ENCODE data around the gene SCTR. TPM values are rescaled to one million over a fixed set of nuclear protein-coding genes. Genes with fewer than 3 reads are reported as not detected.

SCTR gene
- total RNA-seq, 1 donor from 2014 or later, result not detected

GRCh38 chr2:119522671-119523070, 1.6 kb downstream of the SCTR start:
- Mint-ChIP-seq H3K4me3 (peak overlapping the region; percentile 65), H3K9me3 (peaks cover 12% of the 10 kb centered on the region), H3K36me3 (no peaks in the 10 kb centered on the region), H3K27me3 (ENCODE audit: insufficient read depth, low read depth) (peaks cover 44% of the 10 kb centered on the region), H3K27ac (no peak overlapping the region), H3K4me1 (peaks cover 18% of the 10 kb centered on the region)
- Histone ChIP-seq H3K4me1 (no peaks in the 10 kb centered on the region), H3K4me2 (no peak overlapping the region), H3F3A (ENCODE audit: low read depth) (no peaks in the 10 kb centered on the region), H3K27me3 (peaks cover 65% of the 10 kb centered on the region), H3K27ac (no peak overlapping the region), H3K36me3 (no peaks in the 10 kb centered on the region), H3K79me2 (ENCODE audit: low read depth) (no peaks in the 10 kb centered on the region), H3K9me3 (ENCODE audit: low read depth) (no peaks in the 10 kb centered on the region), H2AFZ (replicated peaks) (no peak overlapping the region), H3K4me3 (no peak overlapping the region), H3K9ac (no peak overlapping the region), H4K20me1 (ENCODE audit: low read depth) (no peaks in the 10 kb centered on the region)
- no peak for DNase-seq (ENCODE audit: low spot score)
- TF ChIP-seq EZH2phosphoT487 (IDR thresholded peaks at IDR 0.05) (no peak), EZH2 (IDR thresholded peaks at IDR 0.05) (no peak)
- TF ChIP-seq, protein P1, sequence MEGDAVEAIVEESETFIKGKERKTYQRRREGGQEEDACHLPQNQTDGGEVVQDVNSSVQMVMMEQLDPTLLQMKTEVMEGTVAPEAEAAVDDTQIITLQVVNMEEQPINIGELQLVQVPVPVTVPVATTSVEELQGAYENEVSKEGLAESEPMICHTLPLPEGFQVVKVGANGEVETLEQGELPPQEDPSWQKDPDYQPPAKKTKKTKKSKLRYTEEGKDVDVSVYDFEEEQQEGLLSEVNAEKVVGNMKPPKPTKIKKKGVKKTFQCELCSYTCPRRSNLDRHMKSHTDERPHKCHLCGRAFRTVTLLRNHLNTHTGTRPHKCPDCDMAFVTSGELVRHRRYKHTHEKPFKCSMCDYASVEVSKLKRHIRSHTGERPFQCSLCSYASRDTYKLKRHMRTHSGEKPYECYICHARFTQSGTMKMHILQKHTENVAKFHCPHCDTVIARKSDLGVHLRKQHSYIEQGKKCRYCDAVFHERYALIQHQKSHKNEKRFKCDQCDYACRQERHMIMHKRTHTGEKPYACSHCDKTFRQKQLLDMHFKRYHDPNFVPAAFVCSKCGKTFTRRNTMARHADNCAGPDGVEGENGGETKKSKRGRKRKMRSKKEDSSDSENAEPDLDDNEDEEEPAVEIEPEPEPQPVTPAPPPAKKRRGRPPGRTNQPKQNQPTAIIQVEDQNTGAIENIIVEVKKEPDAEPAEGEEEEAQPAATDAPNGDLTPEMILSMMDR (IDR thresholded peaks at IDR 0.05), result no peak

DNA sequence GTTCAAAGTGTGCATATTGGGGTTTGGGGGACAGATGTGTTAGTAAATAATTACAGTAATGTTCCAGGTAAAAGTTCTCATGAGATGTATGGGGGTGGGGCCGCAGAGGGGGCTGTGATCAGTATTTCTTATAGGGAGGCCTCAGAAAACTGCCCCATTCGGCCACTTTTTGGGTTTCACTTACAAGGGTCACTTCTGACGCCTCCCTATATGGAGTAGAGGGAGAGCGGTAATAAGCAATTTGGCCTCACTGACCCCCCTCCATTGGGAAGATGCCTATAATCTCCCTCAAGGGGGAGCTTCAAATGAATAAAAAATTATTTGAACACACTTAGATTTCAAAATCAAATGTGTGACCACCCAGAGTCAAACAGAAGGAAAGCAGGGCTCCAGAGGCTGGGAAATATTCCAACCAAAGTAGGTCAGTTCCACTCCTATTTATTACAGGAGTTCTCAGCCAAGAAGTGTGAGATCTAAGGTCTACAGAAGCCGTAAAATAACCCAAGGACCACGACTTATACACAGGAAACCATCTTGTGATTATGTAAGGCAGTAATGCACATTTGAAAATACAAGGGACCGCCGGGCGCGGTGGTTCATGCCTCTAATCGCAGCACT, 2.7 kb downstream of the SCTR start:
- H3F3A ChIP-seq (ENCODE audit: low read depth), result no peaks in the 10 kb centered on the region
- no peaks in the 10 kb centered on the region for H3K4me1 ChIP-seq
- DNase-seq (ENCODE audit: low spot score), result no peak
- Mint-ChIP-seq H3K36me3 (no peaks in the 10 kb centered on the region), H3K27me3 (ENCODE audit: insufficient read depth, low read depth) (peaks cover 46% of the 10 kb centered on the region), H3K27ac (no peak overlapping the region), H3K4me3 (no peak overlapping the region), H3K4me1 (peaks cover 18% of the 10 kb centered on the region), H3K9me3 (peaks cover 14% of the 10 kb centered on the region)
- H4K20me1 ChIP-seq (ENCODE audit: low read depth), result no peaks in the 10 kb centered on the region
- no peak overlapping the region for H3K4me3 ChIP-seq
- H3K27ac ChIP-seq, result no peak overlapping the region
- TF ChIP-seq EZH2 (IDR thresholded peaks at IDR 0.05) (no peak), EZH2phosphoT487 (IDR thresholded peaks at IDR 0.05) (no peak)
- TF ChIP-seq, protein P1 (IDR thresholded peaks at IDR 0.05), result no peak
- H3K9ac ChIP-seq, result no peak overlapping the region
- no peak overlapping the region for H3K4me2 ChIP-seq
- peaks cover 63% of the 10 kb centered on the region for H3K27me3 ChIP-seq
- H3K36me3 ChIP-seq, result no peaks in the 10 kb centered on the region
- H3K9me3 ChIP-seq (ENCODE audit: low read depth), result no peaks in the 10 kb centered on the region
- no peaks in the 10 kb centered on the region for H3K79me2 ChIP-seq (ENCODE audit: low read depth)
- H2AFZ ChIP-seq (replicated peaks), result no peak overlapping the region

- no peaks in the 10 kb centered on the region for H3K36me3 Mint-ChIP-seq
These were observed 3.4 kb downstream of the SCTR start for GRCh38 chr2:119520696-119521432.

More at GRCh38 chr2:119520696-119521432, 3.4 kb downstream of the SCTR start:
- TF ChIP-seq EZH2phosphoT487 (IDR thresholded peaks at IDR 0.05), result no peak
- TF ChIP-seq, protein P1 (IDR thresholded peaks at IDR 0.05), result no peak
- no peak overlapping the region for H3K4me2 ChIP-seq
- no peak overlapping the region for H3K4me3 Mint-ChIP-seq
- H3K27me3 Mint-ChIP-seq (ENCODE audit: insufficient read depth, low read depth), result peaks cover 45% of the 10 kb centered on the region
- H3K27me3 ChIP-seq, result peaks cover 56% of the 10 kb centered on the region
- H3K4me1 ChIP-seq, result no peaks in the 10 kb centered on the region
- H3K36me3 ChIP-seq, result no peaks in the 10 kb centered on the region
- no peak for DNase-seq (ENCODE audit: low spot score)
- no peak overlapping the region for H3K9ac ChIP-seq
- H3K9me3 ChIP-seq (ENCODE audit: low read depth), result no peaks in the 10 kb centered on the region
- H4K20me1 ChIP-seq (ENCODE audit: low read depth), result no peaks in the 10 kb centered on the region
- H3K79me2 ChIP-seq (ENCODE audit: low read depth), result no peaks in the 10 kb centered on the region
- no peak overlapping the region for H3K27ac Mint-ChIP-seq
- H3K9me3 Mint-ChIP-seq, result peaks cover 14% of the 10 kb centered on the region
- H3F3A ChIP-seq (ENCODE audit: low read depth), result no peaks in the 10 kb centered on the region
- no peak overlapping the region for H3K27ac ChIP-seq
- no peak overlapping the region for H3K4me3 ChIP-seq
- peaks cover 15% of the 10 kb centered on the region for H3K4me1 Mint-ChIP-seq
- no peak overlapping the region for H2AFZ ChIP-seq (replicated peaks)
